Heart left ventricle (tissue), 13 donors: ENCODE measurements around the gene SLC22A12.

Experiments
- POLR2A ChIP-seq, 2 donors: fragments of 450-650 bp; IDR thresholded peaks; one replicate each; pipeline ENCODE4 v1.6.1; 2017; ENCODE audit warnings: antibody characterized with exemption in 2 of 2, mild to moderate bottlenecking in 2 of 2, moderate library complexity in 2 of 2
- TF ChIP-seq, protein P1 (sequence below), 12 donors: fragments of 200-600 bp; sonication (generic) in 4 of 12; IDR thresholded peaks; one replicate each; pipeline versions ENCODE4 v1.5.0 to v1.8.0; 2018 to 2022; ENCODE audit warnings: antibody characterized with exemption in 12 of 12, mild to moderate bottlenecking in 5 of 12
- donor health status: ischemic (EF 13 %, LVEDD 7.1; RV severe dilation, severe dysfunction).
- donor health status: DM: no; HTN: yes; CAD: no.
- donor health status: DM: no; HTN: no; CAD: no.
- donor health status: ischemic (EF 25% LVEDD 6.9; RV normal size, moderate dysfunction).
- donor health status: ischemic (EF 25% LVEDD 5.7; RV mildly dilated, moderate dysfunction).
- donor health status: ischemic (EF 35%, LVEDD 5.7; RV mildly dilated, moderate dysfunction).
- donor health status: nonischemic (EF 11% LVEDD 7.7; RV severe dilation, severe dysfunction).
- donor health status: DM: yes; HTN: yes; CAD: no.
- donor health status: PGD.
- donor health status: ischemic (EF 29% LVEDD 5.4; RV normal size, mild dysfunction).
- donor health status: nonischemic (EF 23%, LVEDD 6.1; RV moderate dilation, normal function).

DNA sequence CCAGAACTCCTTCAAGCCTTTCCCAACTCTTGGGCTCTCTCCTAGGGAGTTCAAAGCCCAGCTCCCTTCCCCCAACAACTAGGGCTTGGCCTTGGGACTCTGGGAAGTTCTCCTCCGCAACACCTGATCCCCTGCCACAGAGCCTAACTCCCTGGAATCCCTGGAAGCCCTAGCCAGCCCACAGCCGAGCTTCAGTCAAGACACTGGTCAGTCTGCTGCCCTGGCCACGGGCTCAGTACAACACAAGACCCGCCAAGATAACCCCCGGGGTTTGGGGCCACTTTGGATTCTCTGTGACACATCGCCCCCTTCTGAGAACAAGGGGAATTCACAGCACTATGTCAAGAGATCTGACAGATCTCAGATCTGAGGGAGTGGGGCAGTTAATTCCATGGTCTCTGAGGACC lies 58.3 kb downstream of the SLC22A12 start:
- TF ChIP-seq, protein P1, sequence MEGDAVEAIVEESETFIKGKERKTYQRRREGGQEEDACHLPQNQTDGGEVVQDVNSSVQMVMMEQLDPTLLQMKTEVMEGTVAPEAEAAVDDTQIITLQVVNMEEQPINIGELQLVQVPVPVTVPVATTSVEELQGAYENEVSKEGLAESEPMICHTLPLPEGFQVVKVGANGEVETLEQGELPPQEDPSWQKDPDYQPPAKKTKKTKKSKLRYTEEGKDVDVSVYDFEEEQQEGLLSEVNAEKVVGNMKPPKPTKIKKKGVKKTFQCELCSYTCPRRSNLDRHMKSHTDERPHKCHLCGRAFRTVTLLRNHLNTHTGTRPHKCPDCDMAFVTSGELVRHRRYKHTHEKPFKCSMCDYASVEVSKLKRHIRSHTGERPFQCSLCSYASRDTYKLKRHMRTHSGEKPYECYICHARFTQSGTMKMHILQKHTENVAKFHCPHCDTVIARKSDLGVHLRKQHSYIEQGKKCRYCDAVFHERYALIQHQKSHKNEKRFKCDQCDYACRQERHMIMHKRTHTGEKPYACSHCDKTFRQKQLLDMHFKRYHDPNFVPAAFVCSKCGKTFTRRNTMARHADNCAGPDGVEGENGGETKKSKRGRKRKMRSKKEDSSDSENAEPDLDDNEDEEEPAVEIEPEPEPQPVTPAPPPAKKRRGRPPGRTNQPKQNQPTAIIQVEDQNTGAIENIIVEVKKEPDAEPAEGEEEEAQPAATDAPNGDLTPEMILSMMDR (IDR thresholded peaks at IDR 0.05): peak in 10 of 12 donors; percentile 21 to 51 (median 30)
- TF ChIP-seq POLR2A (IDR thresholded peaks at IDR 0.05): no peak
